ENCODE measurements around the gene ICAM1. TPM values are rescaled to one million over a fixed set of nuclear protein-coding genes. Genes with fewer than 3 reads are reported as not detected.
A peak's percentile ranks its signal among the peaks of the same experiment; 100 is the strongest.

Gene ICAM1
- total and polyA plus RNA-seq, 10 of the 15 experiments (the other 5 are each of a cell fraction or from before 2014, with no cell fraction given) = 7.6 to 115 (median 60.2) TPM

GRCh38 chr19:10271543-10272086 is 695 bp downstream of the ICAM1 start (continued):
- TF ChIP-seq CTCF (IDR thresholded peaks at IDR 0.05 in 2 of 3, conservative IDR thresholded peaks at IDR 0.05 in 1 of 3; ENCODE audit: control insufficient read depth in 2 of 3, extremely low read depth in 1 of 3, insufficient read depth in 1 of 3, low read depth in 3 of 3, low read length in 3 of 3) = no peak
- no peak for TF ChIP-seq ATF3 (IDR thresholded peaks at IDR 0.05; ENCODE audit: borderline replicate concordance, extremely low read depth, low read depth, low read length)
- peak; percentile 51 to 68; a peak in 3 of 4 replicates for TF ChIP-seq BHLHE40 (IDR thresholded peaks at IDR 0.05; ENCODE audit: borderline replicate concordance in 1 of 2, low read depth in 2 of 2, low read length in 1 of 2)
- TF ChIP-seq SUZ12 (IDR thresholded peaks at IDR 0.05; ENCODE audit: unreplicated experiment) = no peak
- TF ChIP-seq CBX5 (IDR thresholded peaks at IDR 0.05; ENCODE audit: low read depth) = no peak
- TF ChIP-seq EED (IDR thresholded peaks at IDR 0.05; ENCODE audit: low read depth) = peak; percentile 84
- no peak for TF ChIP-seq IRF5 (IDR thresholded peaks at IDR 0.05; ENCODE audit: borderline replicate concordance)
- TF ChIP-seq RAD51 (IDR thresholded peaks at IDR 0.05) = no peak
- no peak for TF ChIP-seq CBX3 (IDR thresholded peaks at IDR 0.05; ENCODE audit: borderline replicate concordance, low read depth)
- TF ChIP-seq NR2C1 (IDR thresholded peaks at IDR 0.05) = 0 out of 2 replicates have a peak, but pooled peaks have one; percentile 30
- 0 out of 2 replicates have a peak, but pooled peaks have one; percentile 17 for TF ChIP-seq ZSCAN29 (IDR thresholded peaks at IDR 0.05)

Measured in GM12878 (cell line).